OCI-LY7 (cell line): Measurements from ENCODE around the gene SLC41A3.

ENCODE experiments used
- CTCF ChIP-seq: fragments of 200-600 bp; sonication (generic); conservative IDR thresholded peaks from 2 replicates; pipeline ENCODE4 v1.5.1; 2014; ENCODE audit warnings: mild to moderate bottlenecking, antibody characterized with exemption, low read length, moderate library complexity, mixed read lengths
- EZH2phosphoT487 ChIP-seq: fragments of 200-600 bp; sonication (generic); IDR thresholded peaks from 2 replicates; pipeline ENCODE4 v1.6.1; 2018; ENCODE audit warnings: low read depth, borderline replicate concordance, mild to moderate bottlenecking, mixed run types, antibody characterized with exemption, low read length, moderate library complexity, mixed read lengths

GRCh38 chr3:126080970-126081369 lies 3.0 kb downstream of the SLC41A3 start:
- TF ChIP-seq CTCF (no peak), EZH2phosphoT487 (no peak)
